ENCODE measurements around the gene FERMT3. TPM values are rescaled to one million over a fixed set of nuclear protein-coding genes. Genes with fewer than 3 reads are reported as not detected.

Gene FERMT3
- polyA plus RNA-seq, 10 donors: 5.7 to 15.0 (median 8.2) TPM

DNA sequence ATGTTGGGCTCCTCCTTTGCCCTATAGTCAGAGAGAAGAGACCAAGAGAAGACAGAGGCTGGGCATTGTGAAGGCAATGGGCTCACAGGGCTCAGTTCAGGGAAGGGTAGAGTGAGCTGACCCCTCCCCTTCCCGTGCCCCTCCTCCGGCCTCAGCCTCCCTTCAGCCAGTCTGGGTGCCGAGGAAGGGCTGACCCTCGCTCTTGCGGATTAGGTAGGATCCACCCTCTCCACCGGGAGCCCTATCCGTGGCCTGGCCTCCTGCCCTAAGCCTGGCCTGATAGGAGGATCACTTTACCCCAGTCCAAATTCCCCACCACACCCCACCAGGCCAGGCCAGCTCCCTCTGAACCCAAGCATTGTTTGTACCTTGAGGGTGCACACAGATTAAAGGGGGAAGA lies 42.1 kb downstream of the FERMT3 start:
- DNase-seq: no peak

DNA sequence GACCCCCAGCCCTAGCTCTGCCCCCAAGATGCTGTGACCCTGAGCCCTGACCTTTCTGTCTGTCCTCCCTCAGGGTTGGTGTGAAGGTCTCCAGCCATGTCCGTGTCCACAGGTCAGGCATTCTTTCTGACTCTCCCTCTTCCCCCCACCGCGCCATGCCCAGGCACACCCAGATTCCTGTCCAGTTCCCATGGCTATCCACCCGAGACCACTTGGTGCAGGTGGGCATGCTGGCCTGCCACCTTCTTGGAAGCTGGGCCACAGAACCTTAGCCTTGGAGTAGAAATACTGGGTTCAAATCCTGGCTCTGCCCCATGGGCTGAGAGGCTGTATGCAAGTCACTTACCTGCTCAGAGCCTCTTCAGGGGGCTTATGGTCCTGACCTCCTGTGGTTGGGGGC lies 42.5 kb downstream of the FERMT3 start:
- DNase-seq: no peak

GRCh38 chr11:64249563-64250414 lies 43.3 kb downstream of the FERMT3 start:
- DNase-seq: no peak

DNA sequence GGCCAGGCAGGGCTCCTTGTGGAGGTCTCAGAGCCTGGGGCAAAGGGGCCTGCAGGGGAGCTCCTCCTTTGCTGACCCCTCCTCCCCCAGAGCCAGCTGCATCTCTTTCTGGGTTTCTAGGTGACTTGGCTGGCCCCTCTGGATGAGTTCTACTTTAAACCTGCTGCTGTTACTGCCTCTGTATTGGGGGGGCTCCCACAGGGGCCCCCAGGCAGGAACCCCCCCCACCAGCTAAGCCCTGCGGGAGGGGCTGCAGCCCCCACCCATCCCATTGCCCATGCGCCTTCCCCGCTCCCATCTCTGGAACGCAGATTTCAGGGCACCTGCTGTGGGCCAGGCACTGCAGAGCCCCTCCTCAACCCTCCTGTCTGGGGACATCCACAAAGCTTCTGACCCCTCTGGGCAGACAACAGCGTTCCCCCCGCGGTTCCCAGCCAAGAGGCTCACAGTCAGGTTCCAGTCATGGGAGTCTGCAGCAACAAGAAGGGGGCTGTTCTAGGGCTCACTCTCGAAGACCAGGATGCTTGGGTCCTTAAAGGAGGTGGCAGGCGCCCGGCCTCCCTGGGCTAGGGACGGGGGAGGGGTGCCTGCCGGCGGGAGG lies 44.0 kb downstream of the FERMT3 start:
- DNase-seq: no peak

GRCh38 chr11:64251016-64251752 lies 44.7 kb downstream of the FERMT3 start, which contains the start of gene PLCB3:
Gene PLCB3, plus strand, starts transcription at chr11:64251530. Its CDS starts 120 bp downstream, at chr11:64251650.
- DNase-seq: peak in 1 of 3 donors; percentile 65

DNA sequence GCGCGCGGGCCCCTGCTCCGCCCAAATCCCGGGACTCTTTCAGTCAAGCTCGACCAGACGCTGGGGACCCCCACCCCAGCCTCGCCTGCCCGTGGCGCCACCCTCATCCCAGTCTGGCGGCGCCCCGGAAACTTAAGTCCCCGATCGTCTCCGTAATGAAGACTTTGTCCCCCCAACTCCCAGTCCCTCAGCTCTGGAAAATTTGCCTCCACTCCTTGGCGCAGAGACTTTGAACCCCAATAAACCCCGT lies 45.2 kb downstream of the FERMT3 start:
- DNase-seq: no peak

DNA sequence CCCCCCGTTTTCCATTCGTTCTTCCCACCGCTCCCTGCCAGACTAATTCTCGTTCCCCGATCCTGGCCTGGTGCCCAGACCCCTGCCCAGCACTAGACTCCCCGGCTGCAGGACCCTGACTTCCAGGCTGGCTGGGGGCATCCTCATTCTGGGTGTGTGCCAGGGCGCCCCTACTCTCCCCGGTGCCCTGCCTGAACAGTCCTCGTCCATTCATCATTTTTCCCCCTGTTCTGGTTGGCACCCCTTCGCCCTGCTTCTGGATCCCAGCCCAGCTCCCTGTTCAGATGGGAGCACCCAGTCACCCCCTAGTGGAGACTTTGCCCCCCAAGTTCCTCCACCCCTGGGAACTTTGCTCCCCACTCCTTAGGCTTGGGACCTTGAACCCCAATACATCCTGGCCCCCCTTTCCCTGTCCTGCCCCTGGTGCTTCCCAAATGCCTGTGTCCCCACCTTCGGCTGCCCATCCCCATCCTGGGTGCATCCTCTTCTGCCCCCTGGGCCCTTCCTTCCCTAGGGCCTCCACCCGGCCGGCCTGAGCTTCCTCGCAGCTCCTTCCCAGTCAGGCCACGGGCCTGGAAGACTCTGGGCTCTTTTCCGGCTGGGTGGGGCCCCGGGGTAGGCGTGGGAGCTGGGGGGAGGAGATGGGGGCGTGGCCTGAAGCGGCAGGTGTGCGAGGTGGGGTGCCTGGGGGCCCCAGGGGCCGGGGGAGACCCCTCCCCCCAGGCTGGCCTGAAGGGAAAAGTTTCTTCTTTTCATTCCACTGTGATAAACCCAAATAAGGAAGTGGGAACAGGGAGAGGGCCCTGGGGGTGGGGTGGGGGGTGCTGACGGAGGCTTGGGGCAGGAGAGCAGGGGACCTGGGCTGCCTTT lies 45.7 kb downstream of the FERMT3 start:
- DNase-seq: no peak

- no peak for DNase-seq
Measured at GRCh38 chr11:64253043-64253442, 46.5 kb downstream of the FERMT3 start.

DNA sequence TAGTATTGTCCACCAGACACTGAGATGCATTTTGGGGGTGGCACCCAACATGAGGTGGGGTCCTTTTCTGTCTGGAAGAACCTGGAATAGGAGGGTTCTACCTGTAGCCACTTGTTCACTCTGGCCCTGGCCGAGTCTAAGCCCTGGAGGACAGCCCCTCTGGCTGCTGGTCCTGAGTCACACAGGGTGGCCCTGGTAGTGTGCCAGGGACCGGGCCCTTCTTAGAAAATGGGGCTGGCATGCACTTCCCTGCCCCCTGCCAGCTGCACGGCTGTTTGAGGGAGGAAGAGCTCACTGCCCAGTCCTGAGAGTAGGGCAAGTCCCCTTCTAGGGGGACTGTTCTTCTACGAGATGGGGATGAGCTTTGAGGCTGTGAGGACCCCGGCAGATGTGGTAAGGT lies 47.0 kb downstream of the FERMT3 start:
- DNase-seq: no peak

DNA sequence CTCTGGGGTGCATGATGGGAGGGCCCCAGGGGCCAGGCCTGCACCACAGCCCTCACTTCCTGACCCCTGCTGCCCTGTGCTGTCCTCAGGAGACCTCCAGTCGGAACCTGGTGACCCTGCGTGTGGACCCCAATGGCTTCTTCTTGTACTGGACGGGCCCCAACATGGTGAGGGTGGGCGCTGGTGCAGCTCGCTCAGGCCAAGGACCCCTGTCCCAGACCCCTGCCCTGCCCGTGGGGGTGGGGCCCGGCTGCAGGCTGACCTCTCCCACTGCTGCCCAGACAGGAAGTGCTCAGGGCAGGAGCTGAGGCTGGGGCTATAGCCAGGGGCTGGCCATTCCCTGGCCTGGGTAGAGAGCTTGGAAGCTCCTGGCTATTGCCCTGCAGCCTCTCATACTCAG lies 47.8 kb downstream of the FERMT3 start:
- no peak for DNase-seq

DNA sequence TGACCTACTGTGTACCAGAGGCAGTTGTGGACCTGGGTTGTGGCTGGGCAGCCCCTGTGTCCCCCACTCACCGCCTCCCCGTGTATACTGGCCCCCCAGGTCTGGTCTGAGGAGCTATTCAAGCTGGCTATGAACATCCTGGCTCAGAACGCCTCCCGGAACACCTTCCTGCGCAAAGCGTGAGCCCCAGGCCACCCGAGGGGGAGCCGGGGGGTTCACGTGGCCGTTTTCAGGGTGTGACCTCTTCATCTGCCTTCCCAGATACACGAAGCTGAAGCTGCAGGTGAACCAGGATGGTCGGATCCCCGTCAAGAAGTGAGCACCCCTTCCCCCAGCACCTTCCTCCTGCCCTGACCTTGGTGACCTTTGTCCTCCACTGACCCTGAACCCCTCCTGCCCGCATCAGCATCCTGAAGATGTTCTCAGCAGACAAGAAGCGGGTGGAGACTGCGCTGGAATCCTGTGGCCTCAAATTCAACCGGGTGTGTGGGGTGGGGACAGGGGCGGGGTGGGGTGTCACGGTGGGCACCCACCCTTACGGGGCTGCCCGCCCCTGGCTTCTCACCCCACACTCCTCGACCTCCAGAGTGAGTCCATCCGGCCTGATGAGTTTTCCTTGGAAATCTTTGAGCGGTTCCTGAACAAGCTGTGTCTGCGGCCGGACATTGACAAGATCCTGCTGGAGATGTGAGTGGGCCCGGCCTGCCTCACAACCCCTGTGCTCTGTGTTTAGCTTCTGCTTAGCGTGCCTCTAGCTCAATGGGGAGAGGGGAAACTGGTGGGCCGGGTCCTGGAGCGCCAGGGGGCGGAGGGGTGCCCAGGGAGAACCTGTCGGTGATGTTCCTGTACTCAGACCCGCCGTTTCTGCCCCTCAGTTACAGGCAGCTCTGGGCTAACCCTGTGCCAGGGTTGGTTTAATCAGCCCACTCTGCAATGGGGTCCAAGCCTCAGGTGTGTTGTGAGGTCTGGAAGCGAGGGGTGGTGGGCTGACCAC lies 48.9 kb downstream of the FERMT3 start:
- DNase-seq: no peak

GRCh38 chr11:64256300-64256699 lies 49.8 kb downstream of the FERMT3 start:
- DNase-seq: no peak

- DNase-seq: no peak
Measured at GRCh38 chr11:64258356-64258755, 51.8 kb downstream of the FERMT3 start.

GRCh38 chr11:64258946-64259532 lies 52.5 kb downstream of the FERMT3 start:
- DNase-seq: no peak

GRCh38 chr11:64259533-64260067 lies 53.1 kb downstream of the FERMT3 start:
- no peak for DNase-seq

DNA sequence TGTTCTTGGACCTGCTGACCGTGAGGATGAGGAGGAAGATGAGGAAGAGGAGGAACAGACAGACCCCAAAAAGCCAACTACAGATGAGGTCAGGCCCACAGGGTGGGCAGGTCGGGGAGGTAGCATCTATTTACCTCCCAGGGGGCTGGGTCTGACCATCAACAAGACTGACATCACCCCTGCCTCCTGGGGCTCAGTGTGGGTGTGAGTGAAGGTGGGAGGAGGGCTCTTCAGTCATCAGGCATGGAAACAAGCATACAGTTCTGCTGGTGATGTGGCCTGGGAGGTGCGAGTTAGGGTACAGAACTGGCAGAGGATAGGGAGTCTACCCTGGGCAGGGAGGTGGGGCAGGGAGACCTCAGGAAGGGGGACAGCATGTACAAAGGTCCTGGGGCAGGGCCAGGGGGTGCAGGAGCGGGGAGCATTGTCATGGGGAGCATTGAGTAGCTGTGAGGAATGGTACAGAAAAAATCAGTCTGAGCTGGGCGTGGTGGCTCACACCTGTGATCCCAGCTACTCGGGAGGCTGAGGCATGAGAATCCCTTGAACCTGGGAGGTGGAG lies 53.7 kb downstream of the FERMT3 start:
- no peak for DNase-seq

GRCh38 chr11:64261556-64262080 lies 55.1 kb downstream of the FERMT3 start:
- no peak for DNase-seq

DNA sequence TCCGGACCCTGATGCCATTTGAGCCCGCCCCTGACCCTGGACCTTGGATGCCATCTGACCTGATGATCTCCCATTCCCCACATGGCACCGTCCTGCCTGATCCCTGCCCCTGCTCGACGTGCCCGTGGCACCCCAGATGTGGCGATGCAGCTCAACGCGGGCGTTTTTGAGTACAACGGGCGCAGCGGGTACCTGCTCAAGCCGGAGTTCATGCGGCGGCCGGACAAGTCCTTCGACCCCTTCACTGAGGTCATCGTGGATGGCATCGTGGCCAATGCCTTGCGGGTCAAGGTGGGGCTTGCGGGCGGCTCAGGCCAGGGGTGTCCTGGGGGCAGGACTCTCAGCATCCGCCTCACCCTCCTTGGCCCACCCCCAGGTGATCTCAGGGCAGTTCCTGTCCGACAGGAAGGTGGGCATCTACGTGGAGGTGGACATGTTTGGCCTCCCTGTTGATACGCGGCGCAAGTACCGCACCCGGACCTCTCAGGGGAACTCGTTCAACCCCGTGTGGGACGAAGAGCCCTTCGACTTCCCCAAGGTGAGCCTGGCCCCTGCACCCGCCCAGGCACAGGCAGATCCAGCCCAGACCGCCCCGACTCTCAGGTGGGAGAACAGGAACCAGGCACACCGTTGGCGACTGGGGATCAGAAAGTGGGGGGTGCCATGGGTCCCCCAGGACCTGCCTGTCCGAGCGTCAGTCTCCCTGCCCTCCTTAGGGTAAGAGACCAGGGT lies 55.9 kb downstream of the FERMT3 start:
- no peak for DNase-seq
